Lung (tissue), 12 donors: ENCODE results near the gene RPP30. TPM values are rescaled to one million over a fixed set of nuclear protein-coding genes. Genes with fewer than 3 reads are reported as not detected.
A peak's percentile ranks its signal among the peaks of the same experiment; 100 is the strongest.
"Not testable (repeated sequence)": the region's sequence is repeated elsewhere in the genome, so short reads cannot be mapped to it uniquely, and the experiment has no call there.

ENCODE experiments used
- ATAC-seq: fragments of 200-7000 bp; cut with Tn5 transposase; one replicate; pipeline ENCODE4 v1.9.1; 2020; ENCODE audit warnings: moderate number of reproducible peaks; ENCODE audit not compliant: insufficient read depth, low FRiP score
- DNase-seq, 3 donors: peaks; one replicate each; pipeline ENCODE4 v3.0.0-alpha.2; 2013 to 2017
- H3K27ac ChIP-seq, 2 donors: one replicate each; pipeline ENCODE4 v1.5.1; 2013; ENCODE audit warnings: mild to moderate bottlenecking in 2 of 2, moderate library complexity in 2 of 2, control low read depth in 1 of 2, inconsistent platforms in 1 of 2, low read depth in 1 of 2, low read length in 1 of 2
- H3K27me3 ChIP-seq, 3 donors: one replicate each; pipeline ENCODE4 v1.5.1; 2013; ENCODE audit warnings: low read length in 2 of 3; ENCODE audit not compliant: control insufficient read depth in 3 of 3, insufficient read depth in 3 of 3
- H3K36me3 ChIP-seq, 4 donors: one replicate each; pipeline ENCODE4 v1.5.1; 2013; ENCODE audit warnings: low read length in 4 of 4, mild to moderate bottlenecking in 1 of 4, moderate library complexity in 1 of 4; ENCODE audit not compliant: control insufficient read depth in 4 of 4, insufficient read depth in 4 of 4
- H3K4me1 ChIP-seq, 5 donors: one replicate each; pipeline ENCODE4 v1.5.1; 2013; ENCODE audit warnings: low read length in 5 of 5, mild to moderate bottlenecking in 2 of 5, moderate library complexity in 1 of 5; ENCODE audit not compliant: control insufficient read depth in 5 of 5, insufficient read depth in 5 of 5
- H3K4me3 ChIP-seq: one replicate; pipeline ENCODE4 v1.5.1; 2013; ENCODE audit warnings: mild to moderate bottlenecking, control low read depth, moderate library complexity
- H3K9ac ChIP-seq, 2 donors: one replicate each; pipeline ENCODE4 v1.5.1; 2013; ENCODE audit warnings: low read length in 2 of 2, control low read depth in 1 of 2; ENCODE audit not compliant: insufficient read depth in 1 of 2
- H3K9me3 ChIP-seq, 4 donors: one replicate each; pipeline ENCODE4 v1.5.1; 2013; ENCODE audit warnings: low read length in 3 of 4, mild to moderate bottlenecking in 1 of 4, moderate library complexity in 1 of 4; ENCODE audit not compliant: control insufficient read depth in 4 of 4, insufficient read depth in 3 of 4
- WGBS, 2 donors: extraction: QIAGEN DNeasy Blood & Tissue Kit; methylation state at CpG; one replicate each; pipeline ENCODE4 v1.1.7; 2013; 5-methylcytosine and 5-hydroxymethylcytosine counted together
- polyA plus RNA-seq, 2 donors: library from polyadenylated mRNA; stranded (reverse); fragments of 200-250 nt; gene quantifications; one replicate each; pipeline ENCODE4 v1.2.1, GENCODE V29; 2013
- total RNA-seq, 2 donors: library from RNA; depleted of rRNA in 1 of 2; stranded (reverse); fragments of >200 nt in 1 of 2; gene quantifications; one replicate each; pipeline ENCODE4 v1.2.1, GENCODE V29; 2014 to 2021
- TF ChIP-seq, protein P1 (sequence below): IDR thresholded peaks from 2 replicates; pipeline ENCODE4 v1.5.1; 2012; ENCODE audit warnings: mild to moderate bottlenecking; ENCODE audit errors: control extremely low read depth, extremely low read depth
- donor health status: control.
- donor health status: control.
- donor health status: Bipolar disorder and iron deficiency.
- donor health status: healthy.
- donor health status: DM: yes; HTN: yes; CAD: no.

RPP30 gene
- total and polyA plus RNA-seq, 4 donors: 20.7 to 43.5 (median 31.9) TPM

- Histone ChIP-seq H3K27ac (peak overlapping the region in 1 of 2 donors; percentile 46), H3K4me1 (peaks cover 0 to 17% (median 5%) of the 10 kb centered on the region in 5 donors), H3K36me3 (peaks cover 0 to 6% (median 3%) of the 10 kb centered on the region in 4 donors), H3K4me3 (peak overlapping the region; percentile 20), H3K27me3 (no peaks in the 10 kb centered on the region), H3K9me3 (peaks cover 0 to 3% (median 1%) of the 10 kb centered on the region in 4 donors), H3K9ac (peak overlapping the region in 1 of 2 donors; percentile 23)
- DNase-seq (peak; percentile 75 to 90 (median 89)), ATAC-seq (peak; percentile 75)
- 1 to 3% methylated on average over 14 of the region's 14 CpGs for WGBS, 2 donors
- TF ChIP-seq, protein P1, sequence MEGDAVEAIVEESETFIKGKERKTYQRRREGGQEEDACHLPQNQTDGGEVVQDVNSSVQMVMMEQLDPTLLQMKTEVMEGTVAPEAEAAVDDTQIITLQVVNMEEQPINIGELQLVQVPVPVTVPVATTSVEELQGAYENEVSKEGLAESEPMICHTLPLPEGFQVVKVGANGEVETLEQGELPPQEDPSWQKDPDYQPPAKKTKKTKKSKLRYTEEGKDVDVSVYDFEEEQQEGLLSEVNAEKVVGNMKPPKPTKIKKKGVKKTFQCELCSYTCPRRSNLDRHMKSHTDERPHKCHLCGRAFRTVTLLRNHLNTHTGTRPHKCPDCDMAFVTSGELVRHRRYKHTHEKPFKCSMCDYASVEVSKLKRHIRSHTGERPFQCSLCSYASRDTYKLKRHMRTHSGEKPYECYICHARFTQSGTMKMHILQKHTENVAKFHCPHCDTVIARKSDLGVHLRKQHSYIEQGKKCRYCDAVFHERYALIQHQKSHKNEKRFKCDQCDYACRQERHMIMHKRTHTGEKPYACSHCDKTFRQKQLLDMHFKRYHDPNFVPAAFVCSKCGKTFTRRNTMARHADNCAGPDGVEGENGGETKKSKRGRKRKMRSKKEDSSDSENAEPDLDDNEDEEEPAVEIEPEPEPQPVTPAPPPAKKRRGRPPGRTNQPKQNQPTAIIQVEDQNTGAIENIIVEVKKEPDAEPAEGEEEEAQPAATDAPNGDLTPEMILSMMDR: no peak
These were observed 452 bp upstream of the RPP30 start for GRCh38 chr10:90871279-90871765.

DNA sequence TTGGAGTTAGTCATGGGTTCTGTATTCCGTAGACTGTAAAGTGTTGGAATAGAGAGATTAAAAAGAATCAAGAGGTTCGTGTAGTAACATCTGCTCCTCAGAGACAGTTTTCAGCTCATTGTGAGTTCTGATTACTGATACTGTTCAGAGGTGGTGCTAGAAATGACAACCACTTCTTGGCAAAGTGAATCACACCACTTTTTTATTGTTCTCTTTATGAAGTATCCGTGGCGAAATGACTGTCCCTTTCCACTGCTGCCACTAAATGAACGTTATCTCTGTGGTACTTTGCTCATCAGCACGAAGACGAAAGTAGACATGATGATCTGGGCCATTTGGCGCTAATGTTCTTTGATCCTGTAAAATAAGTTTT is 860 bp downstream of the RPP30 start:
- Histone ChIP-seq H3K4me3 (peak overlapping the region; percentile 76), H3K4me1 (peaks cover 0 to 17% (median 5%) of the 10 kb centered on the region in 5 donors), H3K27ac (no peak overlapping the region), H3K27me3 (no peaks in the 10 kb centered on the region), H3K9me3 (peaks cover 0 to 3% (median 1%) of the 10 kb centered on the region in 4 donors), H3K9ac (peak overlapping the region; percentile 76 to 86), H3K36me3 (peaks cover 7 to 11% (median 9%) of the 10 kb centered on the region in 4 donors)
- DNase-seq (no peak), ATAC-seq (no peak)
- TF ChIP-seq, protein P1: no peak
- WGBS, 2 donors: 21 to 33% methylated on average over 8 of the region's 8 CpGs

DNA sequence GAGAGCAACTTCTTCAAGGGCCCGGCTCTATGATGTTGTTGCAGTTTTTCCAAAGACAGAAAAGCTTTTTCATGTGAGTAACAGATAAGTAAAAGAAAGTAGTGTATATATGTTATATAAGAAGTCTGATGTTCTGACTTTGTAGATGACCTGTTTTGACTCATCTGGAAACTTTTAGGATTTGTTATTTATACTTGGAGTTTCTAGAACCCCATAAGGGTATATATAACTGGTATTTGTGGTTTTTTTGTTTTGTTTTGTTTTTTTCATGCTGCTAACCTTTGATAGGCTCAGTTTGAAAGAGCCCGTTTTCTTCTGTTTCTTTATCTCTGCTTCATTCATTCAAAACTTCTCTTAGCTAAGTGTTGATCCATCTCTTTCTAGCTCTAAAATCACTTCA is 7.3 kb downstream of the RPP30 start:
- Histone ChIP-seq H3K36me3 (peaks cover 8 to 32% (median 21%) of the 10 kb centered on the region in 4 donors), H3K9me3 (no peaks in the 10 kb centered on the region), H3K27ac (no peak overlapping the region), H3K9ac (no peak overlapping the region), H3K4me1 (peaks cover 0 to under 1% (median 0%) of the 10 kb centered on the region in 5 donors), H3K27me3 (no peaks in the 10 kb centered on the region), H3K4me3 (no peak overlapping the region)
- no peak for DNase-seq
- TF ChIP-seq, protein P1: no peak
- 89 to 90% methylated on average over 2 of the region's 2 CpGs for WGBS, 2 donors
- ATAC-seq: no peak

DNA sequence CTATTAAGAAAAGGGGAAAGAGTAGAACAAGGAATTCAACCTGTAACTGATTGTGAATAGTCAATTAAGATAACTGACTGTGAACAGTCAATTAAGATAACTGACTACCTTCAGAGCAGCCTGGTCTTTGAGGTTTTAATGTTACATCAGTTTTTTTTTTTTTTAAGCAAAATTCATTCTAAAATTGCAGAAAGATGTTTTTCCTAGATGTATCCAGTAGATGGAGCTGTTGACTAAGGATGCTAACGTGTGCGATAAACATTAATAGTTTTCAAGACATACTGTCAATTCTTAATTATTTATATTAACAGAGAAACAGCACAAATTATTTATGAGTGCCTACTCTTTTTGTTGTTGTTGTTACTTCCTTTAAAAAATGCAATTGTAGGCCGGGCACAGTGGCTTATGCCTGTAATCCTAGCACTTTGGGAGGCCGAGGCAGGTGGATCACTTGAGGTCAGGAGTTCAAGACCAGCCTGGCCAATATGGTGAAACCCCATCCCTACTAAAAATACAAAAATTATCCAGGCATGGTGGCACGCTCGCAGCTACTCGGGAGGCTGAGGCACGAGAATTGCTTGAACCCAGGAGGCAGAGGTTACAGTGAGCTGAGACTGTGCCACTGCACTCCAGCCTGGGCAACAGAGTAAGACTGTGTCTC is 8.4 kb downstream of the RPP30 start:
- H3K27ac ChIP-seq, H3K9me3 ChIP-seq, ATAC-seq, H3K4me3 ChIP-seq, H3K4me1 ChIP-seq, H3K27me3 ChIP-seq, H3K9ac ChIP-seq: not testable (repeated sequence)
- DNase-seq: peak in 2 of 3 donors; percentile 59 to 75
- peaks cover 8 to 32% (median 21%) of the 10 kb centered on the region in 4 donors for H3K36me3 ChIP-seq
- WGBS, 2 donors: 71 to 74% methylated on average over 8 of the region's 8 CpGs
